ENCODE results near the gene IL23R. TPM values are rescaled to one million over a fixed set of nuclear protein-coding genes. Genes with fewer than 3 reads are reported as not detected.
A peak's percentile ranks its signal among the peaks of the same experiment; 100 is the strongest.
"Not testable (repeated sequence)": the region's sequence is repeated elsewhere in the genome, so short reads cannot be mapped to it uniquely, and the experiment has no call there.

IL23R gene
- total RNA-seq, 1 donor from 2014 or later: not detected

GRCh38 chr1:67192902-67193301 is 26.6 kb downstream of the IL23R start:
- no peak for DNase-seq (ENCODE audit: low read depth)

GRCh38 chr1:67193704-67194103 is 27.4 kb downstream of the IL23R start:
- DNase-seq (ENCODE audit: low read depth): no peak

DNA sequence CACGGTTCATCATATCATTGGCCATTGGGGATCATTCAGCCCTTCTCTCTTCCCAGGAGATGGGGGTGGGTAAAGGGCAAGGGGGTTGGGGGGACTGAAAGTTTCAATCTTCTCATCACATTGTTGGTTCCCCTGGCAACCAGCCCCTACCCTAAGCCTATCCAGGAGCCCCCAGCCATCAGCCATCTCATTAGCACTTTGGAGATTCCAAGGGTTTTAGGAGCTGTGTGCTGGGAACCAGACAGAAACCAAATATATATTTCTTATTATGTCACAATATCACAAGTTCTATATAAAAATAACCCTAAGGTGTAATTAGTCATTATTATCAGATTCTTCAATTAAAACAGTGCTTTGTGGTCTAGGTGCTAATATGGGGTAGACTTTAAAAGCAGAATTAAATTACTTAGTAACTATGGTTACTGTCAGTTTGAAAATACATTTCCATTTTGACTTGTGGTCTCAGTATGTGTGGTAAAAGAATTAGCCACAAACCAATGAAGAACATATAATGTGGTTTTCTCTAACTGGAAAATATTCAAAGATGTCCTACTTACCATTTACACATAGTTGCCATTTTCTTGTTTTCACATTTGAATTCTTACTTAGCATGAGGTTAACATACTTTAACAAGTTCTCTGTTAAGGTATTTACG is 28.1 kb downstream of the IL23R start:
- peak; percentile 23 for DNase-seq (ENCODE audit: low read depth)

GRCh38 chr1:67200755-67201154 is 34.5 kb downstream of the IL23R start:
- no peak for DNase-seq (ENCODE audit: low read depth)

DNA sequence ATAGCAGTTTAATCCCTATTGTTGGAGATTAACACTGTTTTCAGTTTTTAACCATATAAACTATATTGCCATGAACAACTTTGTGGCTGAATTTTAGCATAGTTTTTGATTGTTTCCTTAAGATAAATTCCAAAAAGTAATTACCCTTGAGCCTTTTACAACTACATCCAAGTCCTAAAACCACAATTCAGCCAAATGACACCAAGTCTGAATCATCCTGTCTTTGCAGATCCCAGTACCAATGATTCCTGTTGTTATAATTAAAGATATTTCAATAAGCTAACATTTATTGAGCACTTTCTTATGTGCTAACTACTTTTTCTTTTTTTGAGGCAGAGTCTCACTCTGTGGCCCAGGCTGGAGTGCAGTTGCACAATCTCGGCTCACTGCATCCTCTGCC is 35.6 kb downstream of the IL23R start:
- DNase-seq (ENCODE audit: low read depth): peak; percentile 34

GRCh38 chr1:67204298-67204980 is 38.2 kb downstream of the IL23R start:
- DNase-seq (ENCODE audit: low read depth): no peak

- not testable (repeated sequence) for DNase-seq (ENCODE audit: low read depth)
Measured at GRCh38 chr1:67207398-67207797, 41.1 kb downstream of the IL23R start.

- no peak for DNase-seq (ENCODE audit: low read depth)
Measured at GRCh38 chr1:67208217-67208616, 42.0 kb downstream of the IL23R start.

DNA sequence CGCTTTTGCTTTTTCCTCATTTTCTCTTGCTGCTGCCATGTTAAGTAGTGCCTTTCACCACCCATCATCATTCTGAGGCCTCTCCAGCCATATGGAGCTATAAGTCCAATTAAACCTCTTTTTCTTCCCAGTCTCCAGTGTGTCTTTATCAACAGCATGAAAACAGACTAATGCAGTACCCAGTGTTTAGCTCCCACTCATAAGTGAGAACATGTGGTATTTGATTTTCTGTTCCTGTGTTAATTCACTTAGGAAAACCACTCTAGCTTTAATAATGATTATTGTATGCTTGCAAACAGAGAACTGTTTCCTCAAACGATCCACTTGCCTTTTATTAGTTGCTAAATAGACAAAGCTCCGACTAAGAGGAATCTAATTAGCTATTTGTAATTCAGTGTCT is 43.3 kb downstream of the IL23R start:
- no peak for DNase-seq (ENCODE audit: low read depth)

DNA sequence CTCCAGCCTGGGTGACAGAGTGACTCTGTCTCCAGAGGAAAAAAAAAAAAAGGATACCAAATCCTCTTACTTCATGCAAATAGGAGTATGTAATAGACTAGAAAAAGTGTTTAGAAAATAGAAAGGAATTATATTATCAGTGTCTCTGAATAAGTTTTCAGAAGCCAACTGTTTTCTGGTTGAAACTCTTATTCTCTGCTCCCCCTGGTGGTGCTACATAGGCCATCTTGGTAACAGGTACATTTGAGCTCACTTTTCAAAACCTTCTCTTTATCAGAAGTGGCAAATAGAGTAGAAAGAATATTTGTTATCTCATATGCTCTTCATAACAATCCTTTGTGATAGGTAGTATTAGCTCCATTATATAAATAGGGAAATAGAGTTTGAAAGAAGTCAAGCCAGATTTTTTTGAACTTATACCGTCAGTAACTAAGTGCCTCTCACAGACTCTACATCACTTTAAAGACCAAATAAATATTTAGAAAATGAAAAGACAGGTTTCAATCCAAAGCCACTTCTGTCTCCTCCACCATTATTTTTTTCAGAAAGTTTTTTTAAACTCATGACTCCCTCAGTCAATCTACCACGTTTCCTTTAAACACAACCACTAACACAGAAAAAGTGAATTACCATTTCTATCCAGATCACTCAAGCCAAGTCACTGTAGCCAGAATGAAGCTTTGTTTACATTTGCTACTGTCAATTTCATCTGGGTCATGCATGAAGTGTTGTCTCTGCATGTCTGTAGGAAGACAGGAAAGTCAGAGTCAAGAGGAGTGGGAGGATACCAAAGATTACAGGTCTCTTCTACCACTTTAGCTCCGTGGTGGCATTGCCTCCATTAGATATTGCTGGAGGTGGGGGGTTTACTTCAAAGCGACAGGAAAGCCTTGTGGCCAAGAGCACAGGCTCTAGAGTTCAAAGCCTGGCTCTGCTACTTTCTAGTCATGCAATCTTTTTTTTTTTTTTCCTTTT is 45.6 kb downstream of the IL23R start:
- DNase-seq (ENCODE audit: low read depth): no peak

DNA sequence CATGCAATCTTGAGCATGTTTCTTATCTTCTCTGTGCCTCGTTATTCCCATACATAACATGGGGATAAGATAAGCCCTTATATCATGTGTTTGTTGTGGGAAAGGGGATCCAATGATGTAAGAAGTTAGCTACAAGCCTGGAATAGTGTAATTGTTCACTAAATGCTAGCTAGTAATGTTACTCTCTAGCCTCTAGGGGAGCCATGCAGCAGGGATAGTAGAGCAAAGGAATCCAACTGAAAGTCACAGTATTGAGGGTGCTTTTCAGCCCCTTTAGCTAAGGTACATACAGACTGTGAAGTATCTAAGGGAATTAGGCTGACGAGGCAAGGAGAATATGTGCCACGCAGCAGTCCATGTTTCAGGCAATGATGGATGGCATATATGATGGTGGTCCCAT is 46.9 kb downstream of the IL23R start:
- peak; percentile 50 for DNase-seq (ENCODE audit: low read depth)

- DNase-seq (ENCODE audit: low read depth): no peak
Measured at GRCh38 chr1:67213948-67214347, 47.7 kb downstream of the IL23R start.

- peak; percentile 86 for DNase-seq (ENCODE audit: low read depth)
Measured at GRCh38 chr1:67214420-67215174, 48.3 kb downstream of the IL23R start.

DNA sequence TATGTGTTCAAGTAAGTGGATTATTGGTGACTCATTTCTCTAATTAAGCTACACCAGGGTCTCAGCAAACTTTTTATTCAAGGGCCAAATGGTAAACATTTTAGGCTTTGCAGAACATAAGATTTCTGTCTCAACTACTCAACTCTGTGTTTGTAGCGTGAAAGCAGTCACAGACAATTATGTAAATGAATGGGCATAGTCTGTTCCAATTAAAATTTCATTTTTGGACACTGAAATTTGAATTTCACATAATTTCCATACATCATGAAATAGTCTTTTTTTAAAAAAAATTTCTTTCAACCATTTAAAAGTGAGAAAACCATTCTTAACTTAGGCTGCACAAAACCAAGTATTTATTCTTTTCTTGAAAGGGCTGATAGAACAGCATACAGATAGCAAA is 50.1 kb downstream of the IL23R start:
- DNase-seq (ENCODE audit: low read depth): no peak

- DNase-seq (ENCODE audit: low read depth): no peak
Measured at GRCh38 chr1:67217417-67217816, 51.2 kb downstream of the IL23R start.

GRCh38 chr1:67217938-67218337 is 51.7 kb downstream of the IL23R start:
- no peak for DNase-seq (ENCODE audit: low read depth)

- no peak for DNase-seq (ENCODE audit: low read depth)
Measured at GRCh38 chr1:67224856-67225255, 58.6 kb downstream of the IL23R start.

- DNase-seq (ENCODE audit: low read depth): no peak
Measured at GRCh38 chr1:67226688-67227087, 60.4 kb downstream of the IL23R start.

DNA sequence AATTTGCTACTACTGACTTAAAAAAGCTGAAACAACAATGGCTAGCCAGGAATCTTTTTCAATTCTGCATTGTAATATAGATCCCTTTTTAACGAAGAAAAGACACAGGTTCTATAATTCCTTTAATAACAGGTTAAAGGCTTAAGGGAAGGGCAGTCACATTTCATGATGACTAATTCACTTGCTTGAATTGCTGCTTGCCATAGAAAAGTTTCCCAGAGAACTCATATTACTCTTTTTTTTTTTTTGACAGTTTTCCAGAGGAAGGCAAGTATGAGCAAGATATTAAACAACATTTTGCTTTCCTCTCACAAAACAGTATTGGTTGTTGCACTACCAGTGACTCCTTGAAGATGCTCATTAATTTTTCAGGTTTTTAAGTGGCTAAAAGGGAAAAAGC is 60.9 kb downstream of the IL23R start:
- DNase-seq (ENCODE audit: low read depth): peak; percentile 86

- no peak for DNase-seq (ENCODE audit: low read depth)
Measured at GRCh38 chr1:67228791-67229190, 62.5 kb downstream of the IL23R start.

DNA sequence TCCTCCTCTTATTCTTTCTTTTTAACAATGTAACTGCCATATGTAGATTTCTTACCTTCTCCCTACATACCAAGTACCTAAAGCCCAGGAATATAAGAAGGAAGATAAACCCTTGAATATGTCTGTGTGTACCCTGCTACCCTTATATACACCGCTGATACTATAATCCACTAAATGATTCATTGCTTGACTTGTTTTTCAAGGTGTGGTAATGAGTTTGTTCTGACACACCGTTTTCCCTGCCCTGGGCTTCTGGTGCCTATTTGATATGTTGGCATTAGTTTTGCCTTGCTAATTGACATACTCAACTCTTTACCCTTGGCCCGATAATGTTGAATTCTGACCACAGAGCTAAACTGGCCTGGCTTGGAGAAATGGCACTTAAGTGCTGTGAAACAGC is 64.3 kb downstream of the IL23R start:
- peak; percentile 83 for DNase-seq (ENCODE audit: low read depth)

- no peak for DNase-seq (ENCODE audit: low read depth)
Measured at GRCh38 chr1:67236277-67236676, 70.0 kb downstream of the IL23R start.
